OCI-M2 (cell line): ENCODE measurements around the gene CS.

ENCODE experiments used
- DNase-seq: peaks from one replicate; lab custom pipeline; 2025; ENCODE audit not compliant: unreplicated experiment; lab: John Stamatoyannopoulos, UW

Gene CS

GRCh38 chr12:56252649-56253048 lies 47.5 kb downstream of the CS start:
- DNase-seq = no peak

- DNase-seq = no peak
Observed at GRCh38 chr12:56248711-56249110, 51.4 kb downstream of the CS start.

DNA sequence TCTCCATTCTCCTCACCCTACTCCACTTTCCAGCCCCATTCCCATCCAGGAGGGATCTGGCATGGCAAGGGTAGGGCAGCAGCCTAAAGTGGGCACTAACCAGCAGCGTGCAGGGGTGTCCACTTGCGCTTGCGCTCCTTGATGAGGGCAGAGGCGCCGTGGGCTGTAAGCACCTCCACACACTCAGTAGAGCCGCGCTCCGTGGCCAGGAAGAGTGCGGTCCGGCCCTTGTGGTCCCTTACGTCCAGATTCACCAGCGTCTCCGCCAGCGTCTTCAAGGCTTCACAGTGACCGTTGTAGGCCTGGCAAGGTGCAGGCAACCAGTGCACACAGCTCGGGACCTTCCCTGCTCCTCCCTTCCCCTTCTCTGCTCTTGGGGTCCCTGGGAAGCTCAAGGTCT lies 52.2 kb downstream of the CS start:
- no peak for DNase-seq

DNA sequence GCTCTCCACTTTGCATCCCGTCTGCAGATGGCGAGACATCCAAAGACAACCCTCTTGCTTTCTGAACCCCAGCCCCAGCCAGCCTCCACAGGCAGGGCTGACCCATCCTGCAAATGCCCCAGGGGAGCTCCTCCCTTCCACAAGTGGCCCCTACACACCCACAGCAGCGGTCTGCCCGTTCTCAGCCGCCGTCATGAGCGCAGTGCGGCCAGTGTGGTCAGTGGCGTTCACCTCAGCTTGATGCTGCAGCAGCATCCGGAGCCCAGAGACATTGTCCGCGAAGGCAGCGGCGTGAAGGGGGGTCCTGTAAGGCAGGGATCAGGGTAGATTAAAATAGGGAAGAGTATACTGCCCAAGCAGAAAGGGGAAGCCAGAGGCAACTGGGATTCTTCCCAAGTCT lies 55.6 kb downstream of the CS start:
- no peak for DNase-seq

DNA sequence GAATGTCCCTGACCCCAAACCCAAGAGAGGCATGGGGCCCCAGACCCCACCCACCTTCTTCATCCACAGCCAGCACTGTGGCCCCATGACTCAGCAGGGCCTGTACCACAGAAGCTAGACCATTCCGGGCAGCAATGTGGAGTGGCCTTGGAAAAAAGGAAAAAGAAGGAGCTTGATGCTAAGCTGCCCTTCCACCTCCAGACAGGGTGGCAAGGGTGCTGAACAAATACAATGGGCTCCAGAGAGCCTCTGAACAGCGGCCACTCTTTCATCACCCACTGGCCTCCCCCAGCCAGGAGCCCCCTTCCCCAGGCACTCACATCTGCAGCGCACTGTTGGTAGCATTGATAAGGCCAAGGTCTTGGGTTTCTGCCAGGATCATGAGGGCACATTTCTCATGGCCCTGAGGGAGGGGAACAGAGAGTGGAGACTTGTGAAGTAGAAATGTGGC lies 56.4 kb downstream of the CS start:
- DNase-seq = no peak

DNA sequence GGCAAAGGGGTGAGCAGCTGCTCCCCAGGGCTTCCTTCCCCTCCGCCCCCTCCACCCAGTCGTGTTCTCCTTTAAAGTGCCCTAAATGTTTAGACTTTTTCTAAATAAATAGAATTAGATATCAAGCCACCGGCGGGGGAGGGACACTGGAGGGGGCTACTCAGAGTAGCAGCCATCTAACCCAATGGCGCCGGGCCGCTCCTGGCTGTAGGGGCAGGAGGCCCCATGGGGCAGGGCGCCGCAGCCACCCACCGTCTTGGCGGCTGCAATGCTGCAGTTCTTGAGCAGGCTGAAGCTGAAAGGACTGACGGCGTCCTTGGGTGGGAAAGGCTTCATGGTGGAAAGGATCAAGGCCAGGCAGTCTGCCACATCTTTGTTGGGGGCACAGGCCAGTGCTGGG lies 57.1 kb downstream of the CS start:
- no peak for DNase-seq

DNA sequence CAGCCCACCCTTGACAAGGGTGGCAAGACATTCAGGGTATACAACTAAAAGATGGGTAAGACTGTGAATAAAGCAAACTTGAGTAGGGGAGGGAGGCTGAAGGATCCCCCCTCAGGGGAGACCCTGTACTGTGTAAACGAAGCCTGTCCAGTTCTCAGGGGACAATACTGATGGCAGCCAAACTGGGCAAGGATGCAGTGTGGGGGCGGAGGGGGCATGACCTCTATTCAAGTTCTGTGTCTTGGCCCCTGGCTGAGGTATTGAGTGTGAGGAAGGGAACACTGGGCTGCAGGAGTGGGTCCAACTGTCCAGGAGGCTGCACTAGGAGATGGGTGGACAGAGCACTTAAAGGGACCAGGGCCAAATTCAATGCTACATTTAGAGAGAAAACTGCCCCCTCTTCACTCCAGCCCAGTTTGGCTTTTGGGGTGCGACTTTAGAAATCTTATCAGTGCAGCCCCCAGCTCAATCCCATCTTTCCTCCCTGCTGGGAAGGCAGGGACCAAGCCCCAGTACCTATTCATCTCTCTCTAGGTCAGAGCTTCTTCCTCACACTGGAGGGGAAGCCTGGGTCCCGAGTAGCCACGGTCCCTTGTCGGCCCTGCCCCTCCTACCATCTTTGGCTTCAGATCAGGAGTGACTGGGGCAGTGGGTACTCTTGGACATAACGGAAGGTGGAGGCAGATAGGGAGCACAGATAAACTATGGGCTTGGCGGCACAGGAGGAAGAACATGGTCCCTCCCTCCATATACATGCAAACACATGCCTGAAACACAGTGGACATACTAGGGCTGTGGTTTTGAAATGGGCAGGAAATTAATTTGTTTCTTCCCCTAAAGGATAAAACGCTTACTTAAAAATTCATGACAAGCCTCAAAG lies 58.5 kb downstream of the CS start:
- DNase-seq = no peak

DNA sequence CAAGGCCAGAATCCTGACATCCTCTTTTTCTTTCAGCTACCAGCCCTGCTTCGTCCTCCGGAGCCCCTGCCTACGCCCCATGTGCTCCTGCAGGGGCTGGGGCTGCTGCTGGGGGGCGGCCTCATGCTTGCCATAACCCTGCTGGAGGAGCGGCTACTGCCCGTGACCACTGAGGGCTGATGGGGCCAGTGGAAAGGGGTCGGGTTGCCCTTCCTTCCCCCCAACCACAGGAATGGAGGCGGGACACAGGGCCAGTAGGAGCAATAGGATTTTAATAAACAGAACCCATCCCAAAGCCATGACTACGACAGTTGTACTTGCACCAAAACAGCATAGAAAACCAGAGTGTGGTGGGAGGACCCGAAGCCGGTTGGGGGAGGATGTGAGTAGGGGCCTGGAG lies 62.6 kb downstream of the CS start:
- DNase-seq = no peak

- no peak for DNase-seq
Observed at GRCh38 chr12:56236985-56237384, 63.1 kb downstream of the CS start.

DNA sequence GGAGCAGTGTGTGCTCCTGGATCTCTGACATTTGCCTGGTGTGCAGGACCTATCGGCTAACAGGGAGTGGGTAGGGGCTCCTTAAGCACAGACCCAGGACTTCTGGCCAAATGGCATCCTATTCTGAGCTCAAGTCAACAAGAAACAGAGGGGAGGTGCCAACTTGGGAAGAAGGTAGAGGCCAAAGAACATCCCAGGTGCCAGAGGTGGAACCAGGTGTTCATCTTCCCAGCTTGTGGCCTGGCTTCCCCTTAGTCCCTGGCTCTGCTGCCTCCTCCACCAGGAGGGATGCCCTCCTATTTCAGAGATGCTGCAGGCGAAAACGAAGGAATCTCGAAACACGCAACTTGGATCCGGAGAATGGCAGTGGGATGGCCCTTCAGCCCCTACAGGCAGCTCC lies 64.0 kb downstream of the CS start:
- no peak for DNase-seq

GRCh38 chr12:56234746-56235436 lies 65.2 kb downstream of the CS start:
- DNase-seq = no peak

- DNase-seq = no peak
Observed at GRCh38 chr12:56231184-56231582, 68.9 kb downstream of the CS start.

- DNase-seq = no peak
Observed at GRCh38 chr12:56230432-56231183, 69.5 kb downstream of the CS start.

GRCh38 chr12:56229916-56230431 lies 70.2 kb downstream of the CS start, which contains the start of gene SLC39A5:
Gene SLC39A5, plus strand, starts transcription at chr12:56230051. Its CDS starts 1,224 bp downstream, at chr12:56231275.
- DNase-seq = no peak

GRCh38 chr12:56229082-56229481 lies 71.0 kb downstream of the CS start:
- no peak for DNase-seq

- DNase-seq = no peak
Observed at GRCh38 chr12:56224954-56225353, 75.2 kb downstream of the CS start.

DNA sequence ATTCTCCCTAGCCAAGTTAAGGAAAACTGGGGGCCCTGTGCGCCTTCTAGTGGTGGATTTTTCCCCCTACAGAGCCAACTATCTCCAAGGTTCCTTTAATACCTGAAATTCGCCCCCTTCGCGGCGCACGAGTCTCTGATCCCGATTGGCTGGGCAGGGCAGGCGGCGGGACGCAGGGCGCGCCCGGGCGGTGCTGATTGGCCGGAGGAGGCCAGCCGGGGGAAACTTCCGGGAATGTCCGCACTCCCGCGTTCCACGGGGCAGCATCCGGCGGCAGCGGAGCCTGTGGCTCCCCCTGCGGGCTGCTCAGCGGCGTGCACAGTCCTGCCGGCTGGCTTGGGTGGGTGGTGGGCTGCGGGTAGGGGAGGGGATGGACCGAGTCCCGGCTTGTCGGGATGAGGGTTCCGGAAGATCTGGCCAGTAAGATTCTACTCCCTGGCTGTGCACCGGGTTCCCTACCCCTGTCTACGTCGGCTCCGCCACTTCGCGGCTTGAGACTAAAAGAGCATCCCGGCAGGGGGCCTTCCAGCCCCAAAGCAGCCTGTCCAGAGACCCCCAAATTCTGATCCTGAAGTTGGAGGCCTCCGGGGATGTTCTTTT lies 75.9 kb downstream of the CS start, which contains the start of gene NABP2:
TSS of gene NABP2 (plus strand) at position 241 of the 600 bp plus-strand sequence. CDS start 515 bp downstream, outside the sequence.
- no peak for DNase-seq

GRCh38 chr12:56223571-56224101 lies 76.5 kb downstream of the CS start:
- DNase-seq = no peak

DNA sequence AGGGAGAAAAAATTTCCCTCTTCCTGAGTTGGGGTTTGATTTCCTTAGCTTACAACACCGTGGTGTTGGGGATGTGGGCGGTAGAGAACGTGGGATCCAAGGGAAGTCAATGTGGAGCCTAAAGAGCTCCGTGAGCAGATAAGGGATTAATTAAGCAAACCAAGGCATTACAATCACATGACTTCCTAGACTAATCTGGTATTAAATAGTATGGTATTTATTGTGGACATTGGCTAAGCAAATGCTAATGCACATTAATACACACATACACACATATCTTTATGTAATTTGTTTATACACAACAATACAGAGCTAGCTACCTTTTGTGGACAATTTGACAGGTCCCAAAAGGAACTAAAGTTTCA lies 77.6 kb downstream of the CS start:
- no peak for DNase-seq

DNA sequence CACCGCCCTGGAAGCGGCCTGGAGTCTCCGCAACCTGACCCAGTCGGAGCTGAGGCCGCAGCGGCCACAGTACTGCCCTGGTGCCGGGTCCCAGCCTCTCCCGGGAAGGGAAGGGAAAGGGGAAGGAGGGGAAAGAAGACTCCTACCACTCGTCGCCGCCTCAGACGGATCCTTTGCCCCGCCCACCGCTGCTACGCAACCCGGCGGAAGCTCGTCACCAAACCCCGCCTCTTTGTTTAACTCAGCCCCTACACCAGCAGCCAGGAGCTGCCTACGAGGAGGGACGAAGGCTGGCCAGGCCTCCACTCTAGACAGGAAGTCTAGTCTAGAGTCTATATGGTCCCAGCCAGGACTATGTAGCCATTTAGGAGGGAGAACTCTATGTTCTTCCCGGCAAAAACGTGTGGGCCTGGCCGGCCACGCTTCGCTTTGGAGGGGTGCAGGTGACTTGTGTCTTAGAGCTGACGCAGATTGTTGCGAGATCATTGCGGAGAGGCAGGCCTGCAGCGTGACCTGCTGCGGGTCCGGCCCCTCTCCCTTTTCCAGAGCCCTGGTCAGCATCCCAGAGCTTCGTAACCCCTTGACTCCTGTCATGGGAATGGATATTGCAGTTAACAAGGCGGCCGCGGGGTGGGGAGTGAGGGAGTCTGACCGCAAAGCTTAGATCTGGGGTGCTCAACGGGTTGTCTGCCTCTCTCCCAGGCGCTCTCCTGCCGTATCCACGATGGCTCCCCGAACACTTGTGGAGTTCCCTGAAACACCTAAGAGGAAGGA lies 78.2 kb downstream of the CS start, which contains the start of gene RNF41:
TSS of gene RNF41 (minus strand) at position 166 of the 774 bp plus-strand sequence. CDS start 7,875 bp downstream, outside the sequence.
- peak; percentile 76 for DNase-seq
